DMS 273 (cell line): ENCODE measurements around the gene MPDZ.

ENCODE experiments used
- DNase-seq: peaks from one replicate; lab custom pipeline; 2025; ENCODE audit not compliant: unreplicated experiment; lab: John Stamatoyannopoulos, UW

MPDZ gene

GRCh38 chr9:13088720-13089427, 190.6 kb downstream of the MPDZ start:
- DNase-seq = peak; percentile 88

GRCh38 chr9:13083963-13084528, 195.4 kb downstream of the MPDZ start:
- DNase-seq = no peak

GRCh38 chr9:13083366-13083765, 196.1 kb downstream of the MPDZ start:
- peak; percentile 13 for DNase-seq

GRCh38 chr9:13082796-13083195, 196.7 kb downstream of the MPDZ start:
- DNase-seq = peak; percentile 32

- no peak for DNase-seq
Observed at GRCh38 chr9:13078164-13078563, 201.3 kb downstream of the MPDZ start.

GRCh38 chr9:13076616-13077015, 202.9 kb downstream of the MPDZ start:
- no peak for DNase-seq

GRCh38 chr9:13071921-13072320, 207.6 kb downstream of the MPDZ start:
- no peak for DNase-seq

- DNase-seq = peak; percentile 17
Observed at GRCh38 chr9:13070612-13071595, 208.6 kb downstream of the MPDZ start.

- DNase-seq = no peak
Observed at GRCh38 chr9:13069498-13069897, 210.0 kb downstream of the MPDZ start.

GRCh38 chr9:13064676-13065075, 214.8 kb downstream of the MPDZ start:
- peak; percentile 46 for DNase-seq

- peak; percentile 89 for DNase-seq
Observed at GRCh38 chr9:13063880-13064459, 215.5 kb downstream of the MPDZ start.

- DNase-seq = no peak
Observed at GRCh38 chr9:13061390-13061789, 218.1 kb downstream of the MPDZ start.
